Upper lobe of left lung (tissue), 6 donors: ENCODE results near the gene PGBD5. TPM values are rescaled to one million over a fixed set of nuclear protein-coding genes. Genes with fewer than 3 reads are reported as not detected.

ENCODE experiments used
- ATAC-seq, 2 donors: fragments of 200-7000 bp; cut with Tn5 transposase; one replicate each; pipeline ENCODE4 v1.9.1; 2022; ENCODE audit warnings: mild to moderate bottlenecking in 2 of 2, moderate library complexity in 2 of 2; ENCODE audit not compliant: low FRiP score in 2 of 2
- DNase-seq, 2 donors: peaks; one replicate each; pipeline ENCODE4 v3.0.0-alpha.2; 2019 to 2020
- H3K27ac ChIP-seq, 4 donors: fragments of 200-600 bp; sonication (generic); one replicate each; pipeline ENCODE4 v1.5.1; 2016 to 2019
- H3K27me3 ChIP-seq, 4 donors: fragments of 200-600 bp; sonication (generic); one replicate each; pipeline ENCODE4 v1.5.1; 2017 to 2019
- H3K36me3 ChIP-seq, 4 donors: fragments of 200-600 bp; sonication (generic); one replicate each; pipeline ENCODE4 v1.5.1; 2016 to 2019
- H3K4me1 ChIP-seq, 4 donors: fragments of 200-600 bp; sonication (generic); one replicate each; pipeline ENCODE4 v1.5.1; 2018 to 2019
- H3K4me3 ChIP-seq, 4 donors: fragments of 200-600 bp; sonication (generic); one replicate each; pipeline ENCODE4 v1.5.1; 2017 to 2019; ENCODE audit warnings: mild to moderate bottlenecking in 2 of 4, moderate library complexity in 1 of 4
- H3K9me3 ChIP-seq, 4 donors: fragments of 200-600 bp; sonication (generic); one replicate each; pipeline ENCODE4 v1.5.1; 2018 to 2019
- EP300 ChIP-seq, 4 donors: sonication (generic); formaldehyde crosslinking; IDR thresholded peaks; one replicate each; pipeline ENCODE4 v1.5.1; 2017; ENCODE audit warnings: antibody characterized with exemption in 4 of 4, control low read depth in 2 of 4
- POLR2A ChIP-seq, 4 donors: fragments of 450-650 bp; IDR thresholded peaks; one replicate each; pipeline ENCODE4 v1.5.1; 2016 to 2017; ENCODE audit warnings: antibody characterized with exemption in 4 of 4, mild to moderate bottlenecking in 2 of 4
- POLR2AphosphoS5 ChIP-seq, 2 donors: sonication (generic); formaldehyde crosslinking; IDR thresholded peaks; one replicate each; pipeline ENCODE4 v1.5.1; 2017; ENCODE audit warnings: antibody characterized with exemption in 2 of 2
- WGBS, 2 donors: methylation state at CpG; one replicate each; pipeline ENCODE4 v1.1.5; 2017 to 2018; 5-methylcytosine and 5-hydroxymethylcytosine counted together
- total RNA-seq, 6 donors: library from RNA; depleted of rRNA in 4 of 6; stranded (reverse); fragments of >200 nt in 4 of 6; gene quantifications; one replicate each; pipeline versions ENCODE4 v1.1.0 to v1.2.1, GENCODE V29; 2016 to 2021
- TF ChIP-seq, protein P1 (sequence below), 6 experiments: fragments of 450-650 bp in 4 of 6; fragments of 200-600 bp in 2 of 6; sonication (generic) in 2 of 6; IDR thresholded peaks; one replicate each; pipeline ENCODE4 v1.5.1; 2016 to 2019; ENCODE audit warnings: antibody characterized with exemption in 6 of 6
- donor health status: DM: no; HTN: no; CAD: no; lungs with moderate emphysema.
- donor health status: DM: no; HTN: yes; CAD: no; lungs with severe emphysema.

Gene PGBD5
- total RNA-seq, 6 donors from 2014 or later: 0.78 to 5.0 (median 3.9) TPM

DNA sequence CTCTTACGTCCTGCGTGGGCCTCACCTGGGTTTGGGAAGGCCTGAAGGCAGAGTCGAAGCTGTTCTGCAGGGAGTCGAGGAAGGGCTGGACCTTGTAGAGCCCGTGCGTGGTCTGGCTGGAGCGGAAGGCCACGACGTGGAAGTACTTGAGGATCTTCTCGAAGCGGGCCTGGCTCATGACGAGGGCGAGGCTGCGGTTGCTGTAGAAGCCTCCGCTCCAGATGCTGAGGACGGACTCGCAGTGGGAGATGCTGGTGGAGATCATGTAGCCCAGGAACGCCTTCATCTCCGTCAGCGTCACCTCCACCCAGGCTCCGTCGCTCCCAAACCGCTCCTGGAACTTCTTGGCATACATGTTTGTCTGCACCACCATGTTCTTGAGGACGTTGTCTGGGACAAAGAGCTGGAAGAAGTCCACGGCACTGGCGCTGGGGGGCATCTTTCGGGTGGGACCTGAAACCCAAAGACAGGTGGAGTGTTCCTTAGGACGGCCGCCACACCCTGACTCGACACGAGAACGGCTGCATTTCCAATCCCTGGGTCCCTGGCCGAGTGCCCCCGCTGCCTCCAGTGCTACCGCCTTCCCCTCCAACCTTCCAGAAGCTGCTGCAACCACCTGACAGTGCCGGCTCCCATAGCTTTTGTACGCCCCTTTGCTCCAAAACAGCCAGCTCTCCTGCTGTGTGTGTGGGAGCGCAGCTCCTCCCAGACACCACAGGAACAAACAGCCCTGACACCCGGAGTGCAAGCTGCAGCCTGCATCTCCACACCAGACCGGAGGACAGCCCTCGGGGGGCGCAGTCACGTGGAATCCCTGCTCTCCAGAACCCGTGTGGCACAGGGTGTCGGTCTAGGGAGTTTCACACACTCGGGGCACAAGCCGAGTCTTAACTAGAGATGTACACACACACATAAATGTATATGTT is 69.0 kb downstream of the PGBD5 start:
- WGBS, 2 donors: 90% methylated on average over 37 to 47 of the region's 47 CpGs
- Histone ChIP-seq H3K4me1 (peaks cover 0 to 7% (median 0%) of the 10 kb centered on the region in 4 donors), H3K4me3 (no peak overlapping the region), H3K27ac (no peak overlapping the region), H3K36me3 (no peaks in the 10 kb centered on the region), H3K27me3 (no peaks in the 10 kb centered on the region), H3K9me3 (no peaks in the 10 kb centered on the region)
- no peak for TF ChIP-seq POLR2A (IDR thresholded peaks at IDR 0.05)
- TF ChIP-seq, protein P1, sequence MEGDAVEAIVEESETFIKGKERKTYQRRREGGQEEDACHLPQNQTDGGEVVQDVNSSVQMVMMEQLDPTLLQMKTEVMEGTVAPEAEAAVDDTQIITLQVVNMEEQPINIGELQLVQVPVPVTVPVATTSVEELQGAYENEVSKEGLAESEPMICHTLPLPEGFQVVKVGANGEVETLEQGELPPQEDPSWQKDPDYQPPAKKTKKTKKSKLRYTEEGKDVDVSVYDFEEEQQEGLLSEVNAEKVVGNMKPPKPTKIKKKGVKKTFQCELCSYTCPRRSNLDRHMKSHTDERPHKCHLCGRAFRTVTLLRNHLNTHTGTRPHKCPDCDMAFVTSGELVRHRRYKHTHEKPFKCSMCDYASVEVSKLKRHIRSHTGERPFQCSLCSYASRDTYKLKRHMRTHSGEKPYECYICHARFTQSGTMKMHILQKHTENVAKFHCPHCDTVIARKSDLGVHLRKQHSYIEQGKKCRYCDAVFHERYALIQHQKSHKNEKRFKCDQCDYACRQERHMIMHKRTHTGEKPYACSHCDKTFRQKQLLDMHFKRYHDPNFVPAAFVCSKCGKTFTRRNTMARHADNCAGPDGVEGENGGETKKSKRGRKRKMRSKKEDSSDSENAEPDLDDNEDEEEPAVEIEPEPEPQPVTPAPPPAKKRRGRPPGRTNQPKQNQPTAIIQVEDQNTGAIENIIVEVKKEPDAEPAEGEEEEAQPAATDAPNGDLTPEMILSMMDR (IDR thresholded peaks at IDR 0.05): no peak
- no peak for TF ChIP-seq POLR2AphosphoS5 (IDR thresholded peaks at IDR 0.05)
- no peak for TF ChIP-seq EP300 (IDR thresholded peaks at IDR 0.05)
- ATAC-seq (no peak), DNase-seq (no peak)

DNA sequence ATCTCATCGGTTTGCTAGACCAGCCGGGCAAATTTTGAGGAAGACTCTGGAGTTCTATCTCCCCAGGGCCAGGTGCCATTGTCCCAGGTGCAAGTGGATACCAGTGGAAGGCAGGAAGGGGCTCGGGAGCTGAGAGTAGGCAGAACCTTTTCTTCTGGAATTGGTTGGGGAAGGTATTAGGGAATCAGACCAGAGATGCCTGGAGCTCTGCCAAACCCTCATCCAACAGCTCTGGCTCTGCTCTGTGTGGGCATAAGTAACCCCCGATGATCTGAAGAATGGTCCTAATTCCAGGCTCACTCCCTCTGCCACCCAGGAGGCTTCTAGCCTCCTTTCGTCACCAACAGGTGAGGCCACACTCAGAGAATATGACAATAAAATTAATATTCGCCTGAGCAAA is 69.9 kb downstream of the PGBD5 start:
- DNase-seq (no peak), ATAC-seq (no peak)
- H3K36me3 ChIP-seq: no peaks in the 10 kb centered on the region
- H3K27ac ChIP-seq: no peak overlapping the region
- H3K4me3 ChIP-seq: no peak overlapping the region
- no peaks in the 10 kb centered on the region for H3K27me3 ChIP-seq
- H3K4me1 ChIP-seq: peaks cover 0 to 7% (median 0%) of the 10 kb centered on the region in 4 donors
- no peaks in the 10 kb centered on the region for H3K9me3 ChIP-seq
- 77 to 86% methylated on average over 6 of the region's 6 CpGs for WGBS, 2 donors
- TF ChIP-seq, protein P1 (IDR thresholded peaks at IDR 0.05): no peak
- no peak for TF ChIP-seq POLR2A (IDR thresholded peaks at IDR 0.05)

GRCh38 chr1:230355594-230355993 is 70.5 kb downstream of the PGBD5 start:
- H3K4me3 ChIP-seq: no peak overlapping the region
- no peak for TF ChIP-seq POLR2AphosphoS5 (IDR thresholded peaks at IDR 0.05)
- TF ChIP-seq POLR2A (IDR thresholded peaks at IDR 0.05): no peak
- no peak for TF ChIP-seq EP300 (IDR thresholded peaks at IDR 0.05)
- TF ChIP-seq, protein P1 (IDR thresholded peaks at IDR 0.05): no peak

DNA sequence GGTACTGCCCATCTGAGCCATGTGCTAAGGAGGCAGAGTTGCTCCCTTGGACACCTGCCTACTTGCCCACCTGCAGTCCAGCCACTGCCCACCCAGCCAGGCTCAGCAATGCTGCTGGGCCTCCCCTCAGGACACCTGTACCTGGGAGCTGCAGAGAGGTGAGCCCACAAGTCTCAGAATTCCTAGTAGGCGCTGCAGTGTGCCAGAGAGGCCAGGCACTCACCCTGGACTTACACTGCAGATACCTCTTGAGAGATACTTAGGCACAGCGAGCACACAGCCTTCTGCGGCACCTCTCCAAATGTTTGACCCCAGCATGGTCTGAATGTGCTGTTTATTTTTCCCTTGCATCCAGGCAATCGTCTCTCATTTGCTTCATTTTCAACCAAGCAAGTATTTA is 71.0 kb downstream of the PGBD5 start:
- DNase-seq: no peak
- Histone ChIP-seq H3K9me3 (no peaks in the 10 kb centered on the region), H3K36me3 (no peaks in the 10 kb centered on the region), H3K27me3 (no peaks in the 10 kb centered on the region), H3K27ac (no peak overlapping the region), H3K4me1 (peaks cover 0 to 4% (median 0%) of the 10 kb centered on the region in 4 donors), H3K4me3 (no peak overlapping the region)
- 68 to 82% methylated on average over 4 of the region's 4 CpGs for WGBS, 2 donors
- TF ChIP-seq POLR2A (IDR thresholded peaks at IDR 0.05) (no peak), POLR2AphosphoS5 (IDR thresholded peaks at IDR 0.05) (no peak), EP300 (IDR thresholded peaks at IDR 0.05) (no peak)
- TF ChIP-seq, protein P1 (IDR thresholded peaks at IDR 0.05): no peak
- ATAC-seq: no peak

More at GRCh38 chr1:230355594-230355993, 70.5 kb downstream of the PGBD5 start:
- Histone ChIP-seq H3K27me3 (no peaks in the 10 kb centered on the region), H3K4me1 (peaks cover 0 to 7% (median 0%) of the 10 kb centered on the region in 4 donors), H3K27ac (no peak overlapping the region), H3K36me3 (no peaks in the 10 kb centered on the region), H3K9me3 (no peaks in the 10 kb centered on the region)
- WGBS, 2 donors: 72 to 86% methylated on average over 10 of the region's 10 CpGs
- ATAC-seq: no peak
- DNase-seq: no peak
